Vagina (tissue), 2 donors: Measurements from ENCODE around the gene CD40.

Source experiments
- CTCF ChIP-seq, 3 experiments: fragments of 450-650 bp in 2 of 3; fragments of 200-600 bp in 1 of 3; sonication (generic) in 1 of 3; IDR thresholded peaks; one replicate each; pipeline ENCODE4 v1.5.1; 2017 to 2019; ENCODE audit warnings: antibody characterized with exemption in 3 of 3, mild to moderate bottlenecking in 2 of 3, moderate library complexity in 2 of 3
- POLR2A ChIP-seq, 2 donors: fragments of 450-650 bp; IDR thresholded peaks; one replicate each; pipeline ENCODE4 v1.6.1; 2017; ENCODE audit warnings: antibody characterized with exemption in 2 of 2, mild to moderate bottlenecking in 2 of 2, moderate library complexity in 2 of 2
- POLR2AphosphoS5 ChIP-seq, 2 donors: sonication (generic); formaldehyde crosslinking; IDR thresholded peaks; one replicate each; pipeline ENCODE4 v1.9.0; 2017; ENCODE audit warnings: antibody characterized with exemption in 2 of 2, mild to moderate bottlenecking in 2 of 2, low read depth in 1 of 2; ENCODE audit not compliant: insufficient read depth in 1 of 2

GRCh38 chr20:46152824-46153586, 34.9 kb downstream of the CD40 start:
- no peak for TF ChIP-seq CTCF (IDR thresholded peaks at IDR 0.05)
- TF ChIP-seq POLR2A (IDR thresholded peaks at IDR 0.05): no peak
- no peak for TF ChIP-seq POLR2AphosphoS5 (IDR thresholded peaks at IDR 0.05; ENCODE audit: insufficient read depth in 1 of 2, low read depth in 1 of 2)
